AG09319 (cell line): ENCODE results near the gene CHSY1.

Experiments
- DNase-seq: peaks from one replicate; pipeline ENCODE4 v3.0.0-alpha.2; 2010; ENCODE audit warnings: low read depth; ENCODE audit errors: extremely low read depth
- TF ChIP-seq, protein P1 (sequence below): IDR thresholded peaks from 2 replicates; pipeline ENCODE4 v1.5.1; 2011; ENCODE audit warnings: low read depth, mild to moderate bottlenecking, inconsistent platforms, low read length, moderate library complexity

CHSY1 gene

DNA sequence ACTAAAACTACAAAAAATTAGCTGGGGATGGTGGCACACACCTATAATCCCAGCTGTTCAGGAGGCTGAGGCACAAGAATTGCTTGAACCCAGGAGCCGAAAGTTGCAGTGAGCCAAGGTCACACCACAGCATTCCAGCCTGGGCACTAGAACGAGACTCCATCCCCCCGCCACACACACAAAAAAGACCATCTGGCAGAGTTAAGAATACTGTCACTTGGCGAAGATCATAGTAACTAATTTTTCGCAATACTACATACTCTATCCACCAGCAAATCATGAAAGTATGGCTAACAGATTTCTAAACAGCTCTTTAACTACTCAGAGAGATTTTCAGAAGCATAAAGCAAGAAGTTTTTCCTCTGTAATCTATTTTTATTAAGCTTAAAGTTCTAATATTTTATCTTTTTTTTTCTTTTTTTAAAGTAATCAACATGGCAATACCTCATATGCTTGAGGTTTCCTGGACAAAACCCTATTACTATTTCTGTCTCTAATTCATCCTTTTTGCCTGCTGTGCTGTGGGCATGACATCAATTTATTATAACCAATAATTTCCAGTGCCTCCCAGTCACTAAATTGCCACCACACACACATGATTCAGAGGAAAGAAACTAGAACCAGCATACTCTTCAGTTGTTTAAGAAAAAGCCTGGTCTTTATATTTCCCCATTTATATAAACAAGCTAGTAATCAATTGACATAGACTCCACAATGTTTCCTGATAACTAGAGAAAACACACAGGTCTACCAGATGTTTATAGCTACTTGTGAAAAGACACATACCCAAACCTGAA, 46.9 kb downstream of the CHSY1 start:
- TF ChIP-seq, protein P1, sequence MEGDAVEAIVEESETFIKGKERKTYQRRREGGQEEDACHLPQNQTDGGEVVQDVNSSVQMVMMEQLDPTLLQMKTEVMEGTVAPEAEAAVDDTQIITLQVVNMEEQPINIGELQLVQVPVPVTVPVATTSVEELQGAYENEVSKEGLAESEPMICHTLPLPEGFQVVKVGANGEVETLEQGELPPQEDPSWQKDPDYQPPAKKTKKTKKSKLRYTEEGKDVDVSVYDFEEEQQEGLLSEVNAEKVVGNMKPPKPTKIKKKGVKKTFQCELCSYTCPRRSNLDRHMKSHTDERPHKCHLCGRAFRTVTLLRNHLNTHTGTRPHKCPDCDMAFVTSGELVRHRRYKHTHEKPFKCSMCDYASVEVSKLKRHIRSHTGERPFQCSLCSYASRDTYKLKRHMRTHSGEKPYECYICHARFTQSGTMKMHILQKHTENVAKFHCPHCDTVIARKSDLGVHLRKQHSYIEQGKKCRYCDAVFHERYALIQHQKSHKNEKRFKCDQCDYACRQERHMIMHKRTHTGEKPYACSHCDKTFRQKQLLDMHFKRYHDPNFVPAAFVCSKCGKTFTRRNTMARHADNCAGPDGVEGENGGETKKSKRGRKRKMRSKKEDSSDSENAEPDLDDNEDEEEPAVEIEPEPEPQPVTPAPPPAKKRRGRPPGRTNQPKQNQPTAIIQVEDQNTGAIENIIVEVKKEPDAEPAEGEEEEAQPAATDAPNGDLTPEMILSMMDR = no peak
- DNase-seq = no peak

DNA sequence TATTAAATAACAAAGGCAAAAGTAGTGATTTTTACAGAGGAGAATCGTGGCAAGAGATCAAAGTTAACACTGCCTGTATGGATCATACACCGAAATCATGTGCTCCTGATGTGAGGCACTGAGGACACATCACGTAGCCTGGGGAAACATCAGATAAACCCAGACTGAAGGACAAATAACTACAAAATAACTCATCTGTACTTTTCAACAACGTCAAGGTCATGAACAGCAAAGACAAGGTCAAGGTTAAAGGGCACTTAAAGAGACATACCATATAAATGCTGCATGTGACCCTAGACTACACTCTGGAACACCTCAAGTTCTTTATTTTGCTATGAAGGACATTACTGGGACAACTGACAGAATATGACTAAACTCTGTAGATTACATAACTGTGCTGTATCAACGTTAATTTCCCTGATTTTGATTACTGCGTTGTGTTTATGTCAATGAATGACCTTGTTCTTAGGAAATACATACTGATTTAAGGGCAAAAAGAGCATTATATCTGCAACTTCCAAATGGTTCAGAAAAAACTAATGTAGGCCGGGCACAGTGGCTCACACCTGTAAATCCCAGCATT, 48.1 kb downstream of the CHSY1 start:
- no peak for DNase-seq

DNA sequence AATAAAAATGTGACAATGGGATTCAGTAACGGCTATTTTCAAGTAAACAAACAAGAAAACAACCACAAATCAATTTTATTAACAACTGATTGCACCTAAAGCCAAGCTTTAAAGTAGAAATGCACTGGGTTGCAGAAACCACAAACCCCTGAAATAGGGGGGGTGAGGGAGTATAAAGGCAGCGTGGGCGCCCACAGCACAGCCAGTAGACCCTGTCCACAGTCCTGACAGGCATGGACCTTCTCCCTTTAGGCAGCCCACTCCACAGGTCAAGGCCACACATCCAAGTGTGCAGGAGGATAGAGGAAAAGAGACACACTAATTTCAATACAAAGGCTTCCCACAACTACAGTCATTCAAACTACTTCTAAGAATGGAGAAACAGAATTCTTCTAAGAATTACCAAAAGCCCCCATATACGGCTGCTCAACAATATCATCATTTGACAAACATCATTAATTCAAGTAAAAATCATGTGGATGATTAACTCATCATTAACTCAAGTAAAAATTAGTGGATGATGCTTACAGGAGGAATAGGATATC, 48.7 kb downstream of the CHSY1 start:
- TF ChIP-seq, protein P1 = no peak
- DNase-seq = no peak

More for the DNA sequence above, 48.1 kb downstream of the CHSY1 start:
- TF ChIP-seq, protein P1 = no peak

DNA sequence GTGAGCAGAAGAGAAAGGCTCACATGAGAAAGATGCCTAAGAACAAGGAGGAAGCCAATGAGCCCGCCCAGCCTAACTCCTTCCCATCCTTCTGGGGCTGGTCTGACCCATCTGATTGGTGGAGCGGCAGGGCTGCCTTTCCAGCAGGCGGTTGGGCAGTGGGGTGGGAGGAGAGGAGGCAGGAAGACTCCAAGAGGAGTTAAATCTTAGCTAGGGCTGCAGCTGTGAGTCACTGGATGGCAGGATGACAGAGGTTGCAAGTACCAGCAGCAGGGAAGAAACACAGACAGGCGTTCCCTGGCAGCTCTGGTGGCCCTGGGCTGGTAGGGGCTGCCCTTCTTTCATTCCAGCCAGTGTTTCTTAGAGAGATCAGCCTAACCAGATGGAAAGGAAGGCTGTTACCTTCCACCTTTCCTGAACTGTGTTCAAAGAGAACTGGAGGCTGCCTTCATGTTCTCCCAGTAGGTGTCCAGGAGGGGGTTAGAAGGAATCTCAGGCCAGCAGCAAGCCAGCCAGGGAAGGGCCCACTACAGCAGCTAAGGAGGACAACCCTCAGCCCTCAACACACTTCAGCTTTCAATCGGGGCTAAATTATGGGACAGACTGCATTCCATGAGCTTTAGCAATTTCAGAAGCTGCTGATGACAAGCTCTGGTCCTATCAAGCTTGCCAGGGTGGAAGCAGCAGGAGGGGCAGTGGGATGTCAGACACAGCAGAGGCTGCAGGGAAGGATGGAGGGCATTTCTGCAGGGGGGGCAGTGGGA, 50.3 kb downstream of the CHSY1 start:
- peak; percentile 95 for DNase-seq
- TF ChIP-seq, protein P1 = no peak

DNA sequence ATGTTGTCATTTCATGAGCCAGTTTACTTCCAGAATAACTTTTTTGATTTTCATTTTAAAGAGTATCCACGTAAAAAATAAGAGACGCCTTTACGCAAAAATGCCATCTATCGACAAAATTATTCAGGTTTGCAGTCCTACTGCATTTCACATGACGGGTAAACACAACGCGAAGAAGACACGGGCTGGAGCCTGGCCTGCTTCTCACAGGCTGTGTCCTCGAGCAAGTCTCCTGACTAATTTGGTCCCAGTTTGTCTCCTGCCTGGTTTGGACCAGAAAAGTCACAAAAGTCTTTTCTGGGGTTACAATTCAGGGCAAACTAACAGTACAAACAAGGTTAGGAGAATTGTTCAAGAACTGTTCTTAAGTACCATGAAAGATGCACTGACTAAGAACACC, 51.7 kb downstream of the CHSY1 start:
- DNase-seq = no peak
- TF ChIP-seq, protein P1 = no peak

DNA sequence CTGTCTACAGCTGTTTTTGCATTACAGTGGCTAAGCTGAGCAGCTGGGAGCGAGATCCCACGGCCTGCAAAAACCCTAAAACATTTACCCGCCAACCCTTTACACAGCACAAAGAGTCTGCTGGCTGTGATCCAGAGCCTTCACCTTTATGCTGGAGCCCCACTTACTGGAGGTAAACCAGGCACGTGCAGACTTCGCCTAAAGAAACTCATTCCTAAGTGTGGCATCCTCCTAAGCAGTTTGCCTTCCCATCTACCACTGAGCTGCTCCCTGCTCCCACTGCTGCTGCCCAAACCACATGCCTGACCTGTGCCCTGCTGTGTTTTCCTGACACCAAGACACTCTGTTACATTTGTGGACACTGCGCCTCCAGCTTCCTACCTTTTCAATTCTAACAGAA, 53.0 kb downstream of the CHSY1 start:
- DNase-seq = no peak
- TF ChIP-seq, protein P1 = no peak

DNA sequence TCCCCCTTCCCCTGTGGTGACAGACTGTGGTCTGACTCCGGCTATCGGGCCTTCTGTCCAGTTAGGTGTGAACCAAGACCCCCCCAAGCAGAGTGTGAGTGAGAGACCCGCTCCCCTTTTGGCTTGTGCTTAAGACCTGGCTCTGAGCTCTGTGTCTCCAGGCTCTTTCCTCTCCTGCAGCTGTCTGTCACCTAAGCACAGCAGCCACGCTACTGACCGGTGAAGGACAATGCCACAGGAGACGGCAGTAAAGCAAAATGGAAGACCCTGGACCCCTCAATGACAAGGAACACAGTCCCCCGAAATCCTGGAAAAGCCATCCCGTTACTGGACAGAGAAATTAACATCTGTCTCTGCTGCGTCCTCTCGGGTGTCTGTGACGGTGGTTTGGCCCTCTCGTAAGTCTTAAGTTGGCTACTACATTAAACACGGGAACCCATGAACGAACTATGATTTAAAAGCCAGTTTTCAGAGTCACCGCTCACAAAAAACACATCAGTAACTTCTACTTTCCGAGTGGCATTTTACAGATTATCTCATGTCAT, 53.7 kb downstream of the CHSY1 start:
- TF ChIP-seq, protein P1 = no peak

More for the DNA sequence above, 53.7 kb downstream of the CHSY1 start:
- DNase-seq = no peak
